ENCODE data around the gene ABRAXAS1. TPM values are rescaled to one million over a fixed set of nuclear protein-coding genes. Genes with fewer than 3 reads are reported as not detected.

The ABRAXAS1 gene
- total and polyA plus RNA-seq, 2 of the 8 experiments (the other 6 are each of a cell fraction or from before 2014, with no cell fraction given): 11.4 to 32.1 TPM

DNA sequence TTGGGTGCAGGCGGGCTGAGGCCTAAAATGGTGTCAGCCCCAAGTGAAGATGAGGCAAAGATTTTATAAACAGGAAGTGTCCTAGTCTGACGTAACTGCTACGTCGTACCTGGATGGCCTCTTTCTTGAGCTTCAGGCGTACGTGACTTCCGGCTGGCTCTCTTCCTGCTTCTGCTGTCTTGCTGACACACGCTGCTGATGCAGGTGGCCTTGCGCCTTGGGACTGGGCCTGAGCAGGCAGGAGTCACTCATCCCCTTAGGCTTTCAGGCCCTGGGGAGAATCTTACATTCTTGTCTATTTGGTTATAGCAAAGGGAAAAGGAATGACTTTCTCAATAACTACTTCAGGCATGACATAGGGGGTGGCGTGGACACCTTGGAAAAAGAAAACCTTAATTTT lies 20.1 kb upstream of the ABRAXAS1 start:
- DNase-seq (ENCODE audit: low read depth in 1 of 2, low spot score in 2 of 2) (no peak), FAIRE-seq (no peak)
- Histone ChIP-seq H3K4me1 (replicated peaks in 1 of 4; ENCODE audit: control insufficient read depth in 3 of 4, insufficient read depth in 4 of 4, low read length in 3 of 4) (no peaks in the 10 kb centered on the region), H3K9ac (replicated peaks in 1 of 4; ENCODE audit: extremely low read depth in 1 of 4, low read depth in 3 of 4, low read length in 3 of 4) (no peak overlapping the region), H2BK20ac (ENCODE audit: low read length) (no peak overlapping the region), H4K5ac (ENCODE audit: insufficient read length, low read depth, low read length) (no peak overlapping the region), H3K79me2 (ENCODE audit: control insufficient read depth in 1 of 2, insufficient read depth in 2 of 2, low read length in 2 of 2) (no peaks in the 10 kb centered on the region), H2BK120ac (replicated peaks; ENCODE audit: low read depth, low read length) (no peak overlapping the region), H3K27ac (ENCODE audit: low read depth, low read length) (no peak overlapping the region), H3K18ac (ENCODE audit: extremely low read depth, low read length) (no peak overlapping the region), H3K79me1 (ENCODE audit: low read depth, low read length) (no peaks in the 10 kb centered on the region), H4K8ac (ENCODE audit: extremely low read depth, insufficient read depth, low read length) (peak overlapping the region; percentile 68; the same call in 1 of the 2 replicates), H3K4me2 (ENCODE audit: insufficient read depth in 1 of 2, low read depth in 2 of 2, low read length in 2 of 2) (no peak overlapping the region), H3K9me3 (ENCODE audit: insufficient read depth in 2 of 2, low read depth in 1 of 2, low read length in 1 of 2) (no peaks in the 10 kb centered on the region), H3K27me3 (replicated peaks in 1 of 4; ENCODE audit: control insufficient read depth in 3 of 4, extremely low read depth in 1 of 4, insufficient read depth in 3 of 4, low read length in 3 of 4) (no peaks in the 10 kb centered on the region), H2AK5ac (ENCODE audit: low read depth, low read length) (no peak overlapping the region), H3K56ac (replicated peaks; ENCODE audit: insufficient read length, low read depth, low read length) (no peak overlapping the region), H4K20me1 (replicated peaks in 1 of 2; ENCODE audit: control insufficient read depth in 1 of 2, insufficient read depth in 2 of 2, low read length in 2 of 2) (no peaks in the 10 kb centered on the region), H3K36me3 (ENCODE audit: control insufficient read depth in 2 of 4, insufficient read depth in 4 of 4, low read length in 3 of 4) (no peaks in the 10 kb centered on the region), H3K4me3 (ENCODE audit: extremely low read depth in 1 of 4, insufficient read depth in 2 of 4, low read depth in 3 of 4, low read length in 4 of 4) (no peak overlapping the region), H3K23ac (ENCODE audit: insufficient read length) (no peak overlapping the region), H2AFZ (ENCODE audit: low read length) (0 out of 2 replicates have a peak overlapping the region, but pooled peaks have one; percentile 65), H2BK15ac (ENCODE audit: low read length) (no peak overlapping the region), H4K91ac (replicated peaks; ENCODE audit: insufficient read length, low read length) (no peak overlapping the region), H3K14ac (ENCODE audit: insufficient read length) (no peak overlapping the region), H2BK5ac (ENCODE audit: low read depth, low read length) (no peak overlapping the region), H2BK12ac (ENCODE audit: low read depth, low read length) (no peak overlapping the region), H3K4ac (replicated peaks; ENCODE audit: insufficient read length, low read depth, low read length) (no peak overlapping the region), H3K23me2 (ENCODE audit: low read depth, low read length) (no peaks in the 10 kb centered on the region)
- no peak for TF ChIP-seq CEBPB (IDR thresholded peaks at IDR 0.05; ENCODE audit: low read depth, low read length)
- 93% methylated on average over 10 of the region's 10 CpGs; no CpG with 5 or more reads in 1 of the 2 experiments for WGBS, 2 experiments (ENCODE audit: extremely low coverage in 1 of 2, insufficient coverage in 1 of 2, insufficient read length in 1 of 2, insufficient replicate concordance in 2 of 2, low coverage in 1 of 2, low lambda C conversion rate in 2 of 2, missing lambda C conversion rate in 1 of 2)
- CTCF ChIA-PET (ENCODE audit: partially characterized antibody): interaction anchor here (0.6 to 1.4 kb wide), 4 partner anchors 123 to 1457 kb away, joined by 3 to 4 read pairs (median 3); no protein-coding TSS in a partner anchor
- POLR2A ChIA-PET (ENCODE audit: partially characterized antibody): no interaction called here

All from H1 (cell line).